ENCODE results near the gene DOCK4.

The DOCK4 gene

GRCh38 chr7:111990643-111991042 lies 215.6 kb downstream of the DOCK4 start:
- no peak for DNase-seq

DNA sequence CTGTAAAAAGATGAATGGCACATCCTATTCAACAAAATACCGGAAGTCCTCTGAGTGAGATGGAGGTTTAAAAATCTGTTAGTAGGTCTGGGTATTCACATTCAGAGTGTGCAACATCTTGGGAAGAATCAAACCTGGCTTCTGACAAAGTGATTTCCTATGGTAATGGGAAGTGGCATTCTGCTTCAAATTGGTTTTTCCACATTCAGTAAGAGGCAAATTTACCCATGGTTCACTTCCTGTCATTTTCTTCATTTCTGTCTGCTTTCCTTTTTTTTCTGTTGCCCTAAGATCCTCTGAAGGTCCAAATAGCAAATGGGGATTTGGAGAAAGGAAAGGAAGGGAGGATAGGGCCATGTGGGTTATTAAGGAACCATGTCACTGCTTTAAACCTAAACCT lies 218.3 kb downstream of the DOCK4 start:
- no peak for DNase-seq

GRCh38 chr7:111987115-111987826 lies 218.9 kb downstream of the DOCK4 start:
- DNase-seq, result no peak

GRCh38 chr7:111986601-111987000 lies 219.6 kb downstream of the DOCK4 start:
- no peak for DNase-seq

- no peak for DNase-seq
Measured at GRCh38 chr7:111985798-111986197, 220.4 kb downstream of the DOCK4 start.

DNA sequence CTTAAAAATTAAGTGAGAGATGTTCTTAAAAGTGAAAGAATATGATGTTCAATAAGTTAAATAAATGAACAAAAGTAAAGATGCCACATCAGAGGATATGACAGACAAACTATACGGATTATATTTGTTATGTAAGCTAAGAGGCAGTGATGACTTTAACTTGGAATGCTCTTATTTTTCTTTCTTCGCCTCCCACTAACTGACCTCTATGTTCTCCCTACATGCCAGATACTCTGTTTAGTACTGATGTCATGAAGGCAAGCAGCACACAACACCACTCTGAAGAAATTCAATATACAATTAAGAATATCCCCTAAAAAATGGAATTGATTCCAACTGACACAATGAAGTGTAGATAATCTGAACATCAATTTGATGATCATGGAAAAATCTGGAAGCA lies 223.4 kb downstream of the DOCK4 start:
- no peak for DNase-seq

DNA sequence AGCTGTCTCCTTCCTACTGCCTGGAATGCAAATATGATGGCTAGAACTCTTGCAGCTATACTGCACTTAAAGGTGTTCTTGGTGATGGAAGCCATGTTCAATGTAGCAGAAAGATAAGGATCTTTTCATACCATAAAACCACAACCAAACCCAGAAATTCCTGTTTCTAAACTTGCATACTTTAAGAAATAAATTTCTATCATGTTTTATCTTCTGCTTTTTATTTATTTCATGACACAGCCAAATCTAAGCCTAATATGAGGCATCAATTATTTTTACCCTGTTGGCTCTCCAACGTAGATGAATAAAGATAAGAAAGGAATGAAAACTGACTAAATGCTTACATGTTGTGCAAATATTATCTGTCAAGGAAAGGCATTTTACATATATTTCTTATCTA lies 224.1 kb downstream of the DOCK4 start:
- no peak for DNase-seq

DNA sequence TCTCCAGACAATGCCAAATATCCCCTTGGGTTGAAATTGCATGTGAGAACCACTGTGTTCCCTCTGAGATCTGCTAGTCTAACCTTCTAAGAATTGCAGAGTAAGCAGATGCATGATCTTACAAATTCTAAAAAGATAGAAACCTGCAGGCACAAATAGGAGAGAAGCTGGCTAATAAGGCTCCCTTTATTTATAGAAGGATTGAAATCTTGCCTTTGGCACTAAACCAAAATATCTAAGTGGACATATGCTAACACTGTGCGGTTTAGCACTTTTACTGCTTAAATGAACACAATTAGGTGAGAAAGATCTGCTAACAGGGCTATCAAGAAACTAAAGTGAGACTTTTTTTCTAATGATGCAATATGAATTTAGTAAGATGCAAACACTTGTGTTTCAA lies 225.5 kb downstream of the DOCK4 start:
- DNase-seq, result no peak

DNA sequence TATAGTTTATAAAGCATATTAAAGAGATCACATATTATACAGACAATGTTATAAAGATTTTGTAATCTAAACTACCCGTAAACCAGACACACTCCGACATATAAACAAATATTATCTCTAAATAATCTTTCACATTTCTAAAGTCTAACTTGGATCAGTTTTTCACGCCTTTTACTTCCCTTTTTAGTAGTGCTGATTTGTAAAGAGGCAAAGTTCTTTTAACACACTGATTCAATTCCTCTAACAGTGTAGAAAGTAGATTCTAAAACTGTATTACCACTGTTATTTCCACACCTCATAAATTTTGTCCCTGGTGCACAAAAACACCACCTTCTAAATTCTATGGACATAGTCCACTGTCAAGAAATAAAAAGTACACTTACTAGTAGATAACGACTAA lies 230.9 kb downstream of the DOCK4 start:
- DNase-seq, result no peak

GRCh38 chr7:111960984-111961383 lies 245.2 kb downstream of the DOCK4 start:
- DNase-seq, result no peak

GRCh38 chr7:111958896-111959295 lies 247.3 kb downstream of the DOCK4 start:
- DNase-seq, result no peak

DNA sequence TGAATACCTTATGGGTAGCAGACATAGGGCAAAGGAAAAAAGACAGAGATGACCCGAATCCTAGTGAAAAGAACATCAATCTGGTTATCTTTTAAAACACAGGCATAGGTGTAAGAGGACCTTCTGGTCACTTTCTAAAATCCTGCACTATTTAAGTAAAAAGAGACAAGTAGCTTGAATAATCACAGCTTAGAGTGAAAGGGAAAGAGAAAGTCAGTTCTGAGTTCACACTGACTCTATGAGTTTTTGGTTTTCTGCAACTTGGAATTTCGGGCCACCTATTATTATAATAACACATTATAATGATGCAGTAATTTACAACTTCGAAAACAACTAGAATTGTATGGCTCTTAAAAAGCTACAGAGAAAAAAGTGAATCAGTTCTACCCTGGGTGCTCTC lies 247.8 kb downstream of the DOCK4 start:
- DNase-seq, result no peak

DNA sequence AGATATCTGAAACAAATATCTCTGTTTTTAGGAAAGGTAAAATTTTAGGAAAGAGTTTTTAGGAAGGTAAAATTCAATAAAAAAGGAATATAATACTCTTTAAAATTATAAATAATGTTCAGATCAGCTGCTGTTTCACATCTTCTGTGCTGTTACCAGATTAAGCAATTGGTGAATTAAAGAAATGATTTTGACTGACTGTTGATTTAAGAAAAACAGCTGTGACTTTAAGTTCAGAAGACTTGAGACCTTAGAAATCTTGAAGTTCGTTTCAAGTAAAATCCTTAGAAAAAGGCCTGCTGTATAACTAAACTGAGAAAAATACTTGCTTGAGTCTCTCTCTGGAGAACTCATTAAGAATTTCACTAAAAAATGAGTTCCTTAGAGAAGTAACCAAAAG lies 250.6 kb downstream of the DOCK4 start:
- DNase-seq, result no peak

GRCh38 chr7:111954474-111955381 lies 251.5 kb downstream of the DOCK4 start:
- DNase-seq, result no peak

DNA sequence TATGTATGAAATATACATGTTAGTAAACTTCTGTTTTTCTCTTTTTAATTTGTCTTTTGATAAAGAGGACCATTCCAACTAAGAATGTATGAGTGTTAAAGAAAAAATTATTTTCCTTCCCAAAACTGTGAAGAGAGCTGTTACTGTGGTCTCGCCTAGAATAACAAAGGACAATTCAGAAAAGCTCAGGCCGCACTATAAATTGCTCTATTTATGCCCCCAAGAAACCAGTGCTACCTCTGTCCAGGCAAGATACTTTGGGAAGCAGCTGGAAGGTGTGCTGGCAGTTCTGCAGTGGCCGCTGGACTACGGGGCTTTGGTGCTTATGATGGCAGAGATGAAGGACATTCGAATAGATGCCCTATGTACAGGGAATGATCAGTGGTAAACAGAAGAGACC lies 252.1 kb downstream of the DOCK4 start:
- DNase-seq, result no peak

DNA sequence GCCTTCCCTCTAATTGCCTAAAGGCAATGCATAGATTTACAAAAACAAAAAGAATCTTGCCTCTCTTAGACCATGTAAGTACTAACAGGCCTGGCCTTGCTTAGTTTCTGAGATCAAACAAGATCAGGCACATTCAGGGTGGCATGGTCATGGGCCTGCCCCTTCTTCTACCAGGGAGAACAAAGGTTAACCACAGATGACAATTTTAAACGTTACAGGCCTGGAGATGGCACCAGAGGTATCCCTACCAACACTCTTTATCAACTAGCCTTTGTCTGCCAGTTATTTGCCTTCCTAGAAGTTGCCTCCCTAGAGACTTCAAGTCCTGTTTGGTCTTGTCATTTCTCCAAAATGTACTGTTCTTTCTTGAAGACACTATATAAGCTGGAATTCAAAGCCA lies 252.6 kb downstream of the DOCK4 start:
- no peak for DNase-seq

- DNase-seq, result no peak
Measured at GRCh38 chr7:111952783-111953182, 253.4 kb downstream of the DOCK4 start.

- DNase-seq, result no peak
Measured at GRCh38 chr7:111951052-111951451, 255.1 kb downstream of the DOCK4 start.

- no peak for DNase-seq
Measured at GRCh38 chr7:111942450-111943081, 263.6 kb downstream of the DOCK4 start.

- no peak for DNase-seq
Measured at GRCh38 chr7:111937163-111937562, 269.0 kb downstream of the DOCK4 start.

- no peak for DNase-seq
Measured at GRCh38 chr7:111933609-111934008, 272.6 kb downstream of the DOCK4 start.

GRCh38 chr7:111931958-111932357 lies 274.2 kb downstream of the DOCK4 start:
- DNase-seq, result no peak

GRCh38 chr7:111931016-111931517 lies 275.1 kb downstream of the DOCK4 start:
- DNase-seq, result no peak

- no peak for DNase-seq
Measured at GRCh38 chr7:111929264-111929663, 276.9 kb downstream of the DOCK4 start.
